Neural cell (in vitro differentiated cells): Measurements from ENCODE around the gene AFF3. TPM values are rescaled to one million over a fixed set of nuclear protein-coding genes. Genes with fewer than 3 reads are reported as not detected.

Source experiments
- H2AFZ ChIP-seq: fragments of 200-600, 300-800 bp; sonication (generic), shearing (Covaris generic); 2 replicates; pipeline ENCODE4 v1.6.0; 2014; ENCODE audit warnings: low read depth, mild to moderate bottlenecking, antibody characterized with exemption, low read length, moderate library complexity
- H3F3A ChIP-seq: fragments of 200-600 bp; shearing (Covaris generic); 2 replicates; pipeline ENCODE4 v1.6.1; 2016; ENCODE audit warnings: mild to moderate bottlenecking, moderate library complexity, mixed read lengths, antibody characterized with exemption, low read length; ENCODE audit not compliant: insufficient read depth, poor library complexity, severe bottlenecking
- H3K27ac ChIP-seq: fragments of 200-600, 300-800 bp; sonication (generic), shearing (Covaris generic); 2 replicates; pipeline ENCODE4 v1.5.1; 2014; ENCODE audit warnings: mild to moderate bottlenecking, low read length, moderate library complexity
- H3K27me3 ChIP-seq: fragments of 300-800, 200-600 bp; sonication (generic), shearing (Covaris generic); 2 replicates; pipeline ENCODE4 v1.6.0; 2014; ENCODE audit warnings: mild to moderate bottlenecking, low read depth, low read length, moderate library complexity; ENCODE audit not compliant: insufficient read depth
- H3K36me3 ChIP-seq: fragments of 300-800, 200-600 bp; sonication (generic), shearing (Covaris generic); 2 replicates; pipeline ENCODE4 v1.5.1; 2014; ENCODE audit warnings: mild to moderate bottlenecking, antibody characterized with exemption, low read length, moderate library complexity; ENCODE audit not compliant: insufficient read depth
- H3K4me2 ChIP-seq: fragments of 300-800, 200-600 bp; sonication (generic), shearing (Covaris generic); 2 replicates; pipeline ENCODE4 v1.6.0; 2014; ENCODE audit warnings: mild to moderate bottlenecking, low read length
- H3K4me3 ChIP-seq: fragments of 300-800, 200-600 bp; sonication (generic), shearing (Covaris generic); 2 replicates; pipeline ENCODE4 v1.5.1; 2014; ENCODE audit warnings: mild to moderate bottlenecking, low read length, moderate library complexity
- H3K79me2 ChIP-seq: fragments of 200-600 bp; shearing (Covaris generic); replicated peaks from 2 replicates; pipeline ENCODE4 v1.6.0; 2014; ENCODE audit warnings: mild to moderate bottlenecking, low read length, moderate library complexity; ENCODE audit not compliant: insufficient read depth
- H3K9ac ChIP-seq: fragments of 300-800, 200-600 bp; sonication (generic), shearing (Covaris generic); 2 replicates; pipeline ENCODE4 v1.6.1; 2016; ENCODE audit warnings: mild to moderate bottlenecking, low read length, mixed read lengths
- H3K9me2 ChIP-seq: fragments of 200-600 bp; shearing (Covaris generic); 2 replicates; pipeline ENCODE4 v1.6.1; 2016; ENCODE audit warnings: mild to moderate bottlenecking, low read length, mixed read lengths; ENCODE audit not compliant: insufficient read depth
- H3K9me3 ChIP-seq: fragments of 200-600, 300-800 bp; sonication (generic), shearing (Covaris generic); 2 replicates; pipeline ENCODE4 v1.6.1; 2016; ENCODE audit warnings: mild to moderate bottlenecking, mixed run types, low read length, moderate library complexity, mixed read lengths
- H4K20me1 ChIP-seq: fragments of 200-600 bp; shearing (Covaris generic); 2 replicates; pipeline ENCODE4 v1.6.1; 2016; ENCODE audit warnings: mild to moderate bottlenecking, mixed run types; ENCODE audit not compliant: insufficient read depth
- CTCF ChIP-seq: fragments of 450-650 bp; IDR thresholded peaks from 2 replicates; pipeline ENCODE4 v1.5.1; 2014; ENCODE audit warnings: antibody characterized with exemption, mild to moderate bottlenecking, moderate library complexity; ENCODE audit not compliant: poor library complexity, severe bottlenecking
- EP300 ChIP-seq: fragments of 450-650 bp; conservative IDR thresholded peaks from 2 replicates; pipeline ENCODE4 v1.6.1; 2014; ENCODE audit warnings: antibody characterized with exemption, mild to moderate bottlenecking, moderate library complexity; ENCODE audit not compliant: poor library complexity, severe bottlenecking
- EZH2 ChIP-seq: fragments of 200-600, 300-800 bp; shearing (Covaris generic), sonication (generic); IDR thresholded peaks from 2 replicates; pipeline ENCODE4 v1.6.1; 2014; ENCODE audit warnings: antibody characterized with exemption, low read length, borderline replicate concordance, mild to moderate bottlenecking; ENCODE audit not compliant: insufficient read depth, poor library complexity, severe bottlenecking
- MXI1 ChIP-seq: fragments of 450-650 bp; conservative IDR thresholded peaks from 2 replicates; pipeline ENCODE4 v1.6.1; 2014; ENCODE audit warnings: antibody characterized with exemption, mild to moderate bottlenecking; ENCODE audit not compliant: poor library complexity, severe bottlenecking
- POLR2AphosphoS5 ChIP-seq: IDR thresholded peaks from 2 replicates; pipeline ENCODE4 v1.6.1; 2012
- RAD21 ChIP-seq: fragments of 450-650 bp; conservative IDR thresholded peaks from 2 replicates; pipeline ENCODE4 v1.6.1; 2014; ENCODE audit warnings: antibody characterized with exemption, mild to moderate bottlenecking, moderate library complexity
- REST ChIP-seq: IDR thresholded peaks from 2 replicates; pipeline ENCODE4 v1.6.1; 2012; ENCODE audit warnings: borderline replicate concordance
- SMC3 ChIP-seq: fragments of 450-650 bp; conservative IDR thresholded peaks from 2 replicates; pipeline ENCODE4 v1.6.1; 2014; ENCODE audit warnings: antibody characterized with exemption, mild to moderate bottlenecking, moderate library complexity; ENCODE audit not compliant: poor library complexity
- TAF1 ChIP-seq: IDR thresholded peaks from 2 replicates; pipeline ENCODE4 v1.6.1; 2012; ENCODE audit warnings: low read depth
- polyA plus RNA-seq: library from polyadenylated mRNA; depleted of rRNA; stranded (reverse); fragments of >200 nt; gene quantifications from 2 replicates; pipeline ENCODE4 v1.2.3, GENCODE V29; 2014

AFF3 gene
- polyA plus RNA-seq, 1 donor from 2014 or later = 5.1 TPM

- H3K4me2 ChIP-seq = peak overlapping the region; percentile 36
- H3K9me2 ChIP-seq = no peaks in the 10 kb centered on the region
- H3K9ac ChIP-seq = no peak overlapping the region
- no peak for TF ChIP-seq RAD21
- TF ChIP-seq CTCF = no peak
- TF ChIP-seq POLR2AphosphoS5 = no peak
- TF ChIP-seq EP300 = no peak
- TF ChIP-seq EZH2 = no peak
- no peak for TF ChIP-seq REST
- TF ChIP-seq MXI1 = no peak
- no peak for TF ChIP-seq SMC3
- TF ChIP-seq TAF1 = no peak
- H3K36me3 ChIP-seq = no peaks in the 10 kb centered on the region
- peak overlapping the region; percentile 32 for H3K27ac ChIP-seq
- no peaks in the 10 kb centered on the region for H4K20me1 ChIP-seq
- H3K9me3 ChIP-seq = no peaks in the 10 kb centered on the region
- H3K4me3 ChIP-seq = peak overlapping the region; percentile 4
- H3K79me2 ChIP-seq = no peaks in the 10 kb centered on the region
- no peak overlapping the region for H2AFZ ChIP-seq
- H3K27me3 ChIP-seq = no peaks in the 10 kb centered on the region
- H3F3A ChIP-seq = peaks cover 3% of the 10 kb centered on the region
These were observed 333.8 kb downstream of the AFF3 start for GRCh38 chr2:99808361-99809200.

GRCh38 chr2:99806758-99807157, 335.6 kb downstream of the AFF3 start:
- Histone ChIP-seq H3K27ac (no peak overlapping the region), H3K4me3 (no peak overlapping the region), H4K20me1 (no peaks in the 10 kb centered on the region), H3F3A (peaks cover 3% of the 10 kb centered on the region), H3K79me2 (no peaks in the 10 kb centered on the region), H3K9me2 (no peaks in the 10 kb centered on the region), H2AFZ (no peak overlapping the region), H3K9me3 (no peaks in the 10 kb centered on the region), H3K27me3 (no peaks in the 10 kb centered on the region), H3K36me3 (no peaks in the 10 kb centered on the region), H3K9ac (no peak overlapping the region), H3K4me2 (no peak overlapping the region)
- TF ChIP-seq RAD21 (no peak), MXI1 (no peak), REST (no peak), TAF1 (no peak), POLR2AphosphoS5 (no peak), EP300 (no peak), EZH2 (no peak)
